ENCODE measurements around the gene SLC40A1. TPM values are rescaled to one million over a fixed set of nuclear protein-coding genes. Genes with fewer than 3 reads are reported as not detected.

Gene SLC40A1
- total RNA-seq, 1 experiment from 2014 or later = not detected

DNA sequence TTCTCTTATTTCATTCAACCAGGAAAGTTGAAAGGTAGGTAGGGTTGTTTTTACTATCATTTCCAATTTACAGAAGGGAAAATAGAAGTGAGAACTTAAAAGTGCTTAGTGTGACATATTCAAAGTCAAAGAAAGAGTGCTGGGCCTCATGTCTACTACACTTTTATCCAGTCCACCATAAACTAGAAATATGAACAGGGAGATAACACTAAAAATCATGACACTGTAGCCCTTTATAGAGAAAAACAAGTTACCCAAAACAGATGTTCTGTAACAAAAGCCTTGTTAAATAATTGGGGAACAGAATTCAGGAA lies 20.4 kb downstream of the SLC40A1 start:
- H3K4me1 ChIP-seq (ENCODE audit: insufficient read depth, low read length) = no peaks in the 10 kb centered on the region
- no peak overlapping the region for H3K4ac ChIP-seq (ENCODE audit: low read depth, low read length)
- no peak overlapping the region for H2BK20ac ChIP-seq (ENCODE audit: low read depth, low read length, poor library complexity, severe bottlenecking)
- peaks cover 2% of the 10 kb centered on the region for H3K27me3 Mint-ChIP-seq (ENCODE audit: low read depth)
- no peaks in the 10 kb centered on the region for H3K36me3 Mint-ChIP-seq (ENCODE audit: insufficient read depth in 1 of 3, low read depth in 3 of 3)
- no peak overlapping the region for H3T11ph ChIP-seq (ENCODE audit: low read length)
- no peak overlapping the region for H2BK120ac ChIP-seq (ENCODE audit: low read depth, low read length, poor library complexity, severe bottlenecking)
- H3K79me2 ChIP-seq (ENCODE audit: insufficient read depth, low read length) = no peaks in the 10 kb centered on the region
- no peaks in the 10 kb centered on the region for H3K9me3 Mint-ChIP-seq
- H3K27me3 ChIP-seq (ENCODE audit: insufficient read depth, low read length) = no peaks in the 10 kb centered on the region
- H3K4me3 Mint-ChIP-seq = no peak overlapping the region
- TF ChIP-seq, protein P1, sequence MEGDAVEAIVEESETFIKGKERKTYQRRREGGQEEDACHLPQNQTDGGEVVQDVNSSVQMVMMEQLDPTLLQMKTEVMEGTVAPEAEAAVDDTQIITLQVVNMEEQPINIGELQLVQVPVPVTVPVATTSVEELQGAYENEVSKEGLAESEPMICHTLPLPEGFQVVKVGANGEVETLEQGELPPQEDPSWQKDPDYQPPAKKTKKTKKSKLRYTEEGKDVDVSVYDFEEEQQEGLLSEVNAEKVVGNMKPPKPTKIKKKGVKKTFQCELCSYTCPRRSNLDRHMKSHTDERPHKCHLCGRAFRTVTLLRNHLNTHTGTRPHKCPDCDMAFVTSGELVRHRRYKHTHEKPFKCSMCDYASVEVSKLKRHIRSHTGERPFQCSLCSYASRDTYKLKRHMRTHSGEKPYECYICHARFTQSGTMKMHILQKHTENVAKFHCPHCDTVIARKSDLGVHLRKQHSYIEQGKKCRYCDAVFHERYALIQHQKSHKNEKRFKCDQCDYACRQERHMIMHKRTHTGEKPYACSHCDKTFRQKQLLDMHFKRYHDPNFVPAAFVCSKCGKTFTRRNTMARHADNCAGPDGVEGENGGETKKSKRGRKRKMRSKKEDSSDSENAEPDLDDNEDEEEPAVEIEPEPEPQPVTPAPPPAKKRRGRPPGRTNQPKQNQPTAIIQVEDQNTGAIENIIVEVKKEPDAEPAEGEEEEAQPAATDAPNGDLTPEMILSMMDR (conservative IDR thresholded peaks at IDR 0.05) = no peak
- H3K27ac ChIP-seq (ENCODE audit: insufficient read length, low read depth, low read length) = no peak overlapping the region
- H3K27ac Mint-ChIP-seq = no peak overlapping the region
- no peak overlapping the region for H2AK5ac ChIP-seq (ENCODE audit: insufficient read length, low read length)
- H3K9me3 ChIP-seq (ENCODE audit: control insufficient read depth, low read depth, low read length) = no peaks in the 10 kb centered on the region
- no peak overlapping the region for H2AFZ ChIP-seq (ENCODE audit: low read length)
- H3K9ac ChIP-seq (ENCODE audit: extremely low read depth, insufficient read length, low read length) = no peak overlapping the region
- H3K4me2 ChIP-seq (ENCODE audit: insufficient read depth, insufficient read length, low read length) = no peak overlapping the region
- no peaks in the 10 kb centered on the region for H4K20me1 ChIP-seq (ENCODE audit: control insufficient read depth, insufficient read depth, insufficient read length)
- H3K79me1 ChIP-seq (ENCODE audit: insufficient read depth, low read depth, low read length, poor library complexity, severe bottlenecking) = no peaks in the 10 kb centered on the region
- H3K56ac ChIP-seq (ENCODE audit: insufficient read length, low read depth, low read length) = no peak overlapping the region
- H3K23ac ChIP-seq (ENCODE audit: insufficient read length, low read depth, low read length) = no peak overlapping the region
- no peak overlapping the region for H3K14ac ChIP-seq (ENCODE audit: insufficient read depth, low read length)
- H4K8ac ChIP-seq (replicated peaks; ENCODE audit: insufficient read length, low read depth, low read length) = no peak overlapping the region
- no peaks in the 10 kb centered on the region for H3K23me2 ChIP-seq (ENCODE audit: insufficient read length, low read depth, low read length, poor library complexity, severe bottlenecking)
- no peak overlapping the region for H2BK12ac ChIP-seq (ENCODE audit: insufficient read length, low read depth, low read length)
- peaks cover 6 to 10% of the 10 kb centered on the region in 2 experiments for H3K4me1 Mint-ChIP-seq
- no peak overlapping the region for H4K91ac ChIP-seq (ENCODE audit: insufficient read length, low read depth, low read length)
- H2BK15ac ChIP-seq (ENCODE audit: low read depth, low read length) = no peak overlapping the region
- no peak overlapping the region for H3K18ac ChIP-seq (ENCODE audit: insufficient read length, low read depth, low read length)
- DNase-seq = no peak
- no peak overlapping the region for H4K5ac ChIP-seq (ENCODE audit: insufficient read length, low read depth, low read length)
- H2BK5ac ChIP-seq (ENCODE audit: insufficient read length, low read length) = no peak overlapping the region
